ENCODE measurements around the gene ZNF664.

DNA sequence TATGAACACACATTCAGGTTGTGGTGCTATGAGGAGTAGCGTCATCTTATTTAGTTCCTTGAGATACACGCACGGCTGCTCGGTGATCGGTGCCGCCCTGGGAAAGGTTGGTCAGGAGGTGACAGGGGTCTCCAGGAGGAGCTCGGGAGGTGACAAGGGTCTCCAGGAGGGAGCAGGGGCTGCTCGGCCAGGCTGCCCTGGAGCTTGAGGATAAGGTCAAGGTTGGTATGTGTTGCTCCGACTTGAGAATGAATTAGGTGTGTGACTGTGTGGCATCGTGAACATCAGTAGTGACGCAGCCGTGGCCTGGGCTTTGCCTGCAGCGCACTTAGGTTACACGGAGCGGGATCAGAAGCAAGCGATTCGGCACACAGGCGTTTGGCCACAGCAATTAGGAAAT is 36.5 kb upstream of the ZNF664 start:
- TF ChIP-seq REST (IDR thresholded peaks at IDR 0.05; ENCODE audit: borderline replicate concordance) (no peak), RAD21 (conservative IDR thresholded peaks at IDR 0.05) (no peak)
- TF ChIP-seq, protein P1, sequence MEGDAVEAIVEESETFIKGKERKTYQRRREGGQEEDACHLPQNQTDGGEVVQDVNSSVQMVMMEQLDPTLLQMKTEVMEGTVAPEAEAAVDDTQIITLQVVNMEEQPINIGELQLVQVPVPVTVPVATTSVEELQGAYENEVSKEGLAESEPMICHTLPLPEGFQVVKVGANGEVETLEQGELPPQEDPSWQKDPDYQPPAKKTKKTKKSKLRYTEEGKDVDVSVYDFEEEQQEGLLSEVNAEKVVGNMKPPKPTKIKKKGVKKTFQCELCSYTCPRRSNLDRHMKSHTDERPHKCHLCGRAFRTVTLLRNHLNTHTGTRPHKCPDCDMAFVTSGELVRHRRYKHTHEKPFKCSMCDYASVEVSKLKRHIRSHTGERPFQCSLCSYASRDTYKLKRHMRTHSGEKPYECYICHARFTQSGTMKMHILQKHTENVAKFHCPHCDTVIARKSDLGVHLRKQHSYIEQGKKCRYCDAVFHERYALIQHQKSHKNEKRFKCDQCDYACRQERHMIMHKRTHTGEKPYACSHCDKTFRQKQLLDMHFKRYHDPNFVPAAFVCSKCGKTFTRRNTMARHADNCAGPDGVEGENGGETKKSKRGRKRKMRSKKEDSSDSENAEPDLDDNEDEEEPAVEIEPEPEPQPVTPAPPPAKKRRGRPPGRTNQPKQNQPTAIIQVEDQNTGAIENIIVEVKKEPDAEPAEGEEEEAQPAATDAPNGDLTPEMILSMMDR (IDR thresholded peaks at IDR 0.05; ENCODE audit: poor library complexity, severe bottlenecking), result no peak
